ENCODE measurements around the gene BICD1.
"Not testable (repeated sequence)": the region's sequence is repeated elsewhere in the genome, so short reads cannot be mapped to it uniquely, and the experiment has no call there.

BICD1 gene

DNA sequence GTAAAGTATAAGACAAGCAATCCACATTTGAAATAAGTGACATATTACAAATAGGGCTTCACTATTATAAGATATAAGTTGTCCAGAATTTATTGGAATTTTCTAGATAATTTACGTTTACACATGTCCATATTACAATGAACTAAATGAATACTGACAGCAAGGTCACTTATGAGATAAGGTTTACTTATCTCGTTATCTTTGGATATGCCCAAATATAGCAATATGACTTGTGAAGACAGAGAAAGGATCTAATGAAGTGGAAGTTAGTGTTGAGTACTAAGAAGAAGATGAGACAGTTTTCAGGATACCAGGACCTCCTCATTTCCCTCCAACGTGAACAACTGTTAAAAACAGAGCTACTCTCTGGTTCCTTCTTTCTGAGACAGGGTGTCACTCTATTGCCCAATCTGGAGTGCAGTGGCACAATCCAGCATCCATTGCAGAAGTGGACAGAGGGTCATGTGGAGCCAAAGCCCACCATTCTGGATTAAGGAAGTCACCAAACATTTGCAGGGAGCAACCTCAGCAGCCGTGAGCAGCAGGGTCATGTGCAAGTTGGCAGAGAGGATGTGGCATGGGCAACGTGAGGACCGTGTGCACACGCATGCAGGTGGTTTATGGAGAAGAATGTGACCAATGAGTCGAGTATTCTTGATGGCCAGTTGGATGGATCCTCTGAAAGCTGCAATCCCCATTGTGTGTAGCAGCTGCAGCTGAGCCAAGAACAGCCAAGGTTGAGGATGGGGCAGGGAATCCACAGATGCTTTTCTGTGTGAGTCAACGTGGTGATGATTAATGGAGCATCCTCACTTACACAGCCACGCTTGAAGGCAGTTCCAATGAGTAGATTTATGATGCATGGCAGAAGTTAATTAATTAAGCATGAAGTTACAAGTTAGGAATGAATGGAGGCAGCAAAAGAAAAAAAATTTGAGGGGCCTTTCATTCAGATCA is 111.0 kb downstream of the BICD1 start:
- peak; percentile 84 for DNase-seq (ENCODE audit: low read depth)
- TF ChIP-seq, protein P1, sequence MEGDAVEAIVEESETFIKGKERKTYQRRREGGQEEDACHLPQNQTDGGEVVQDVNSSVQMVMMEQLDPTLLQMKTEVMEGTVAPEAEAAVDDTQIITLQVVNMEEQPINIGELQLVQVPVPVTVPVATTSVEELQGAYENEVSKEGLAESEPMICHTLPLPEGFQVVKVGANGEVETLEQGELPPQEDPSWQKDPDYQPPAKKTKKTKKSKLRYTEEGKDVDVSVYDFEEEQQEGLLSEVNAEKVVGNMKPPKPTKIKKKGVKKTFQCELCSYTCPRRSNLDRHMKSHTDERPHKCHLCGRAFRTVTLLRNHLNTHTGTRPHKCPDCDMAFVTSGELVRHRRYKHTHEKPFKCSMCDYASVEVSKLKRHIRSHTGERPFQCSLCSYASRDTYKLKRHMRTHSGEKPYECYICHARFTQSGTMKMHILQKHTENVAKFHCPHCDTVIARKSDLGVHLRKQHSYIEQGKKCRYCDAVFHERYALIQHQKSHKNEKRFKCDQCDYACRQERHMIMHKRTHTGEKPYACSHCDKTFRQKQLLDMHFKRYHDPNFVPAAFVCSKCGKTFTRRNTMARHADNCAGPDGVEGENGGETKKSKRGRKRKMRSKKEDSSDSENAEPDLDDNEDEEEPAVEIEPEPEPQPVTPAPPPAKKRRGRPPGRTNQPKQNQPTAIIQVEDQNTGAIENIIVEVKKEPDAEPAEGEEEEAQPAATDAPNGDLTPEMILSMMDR (conservative IDR thresholded peaks at IDR 0.05; ENCODE audit: low read depth, low read length), result no peak
- no peak overlapping the region for H3K4me3 ChIP-seq (ENCODE audit: low read depth, low read length)

DNA sequence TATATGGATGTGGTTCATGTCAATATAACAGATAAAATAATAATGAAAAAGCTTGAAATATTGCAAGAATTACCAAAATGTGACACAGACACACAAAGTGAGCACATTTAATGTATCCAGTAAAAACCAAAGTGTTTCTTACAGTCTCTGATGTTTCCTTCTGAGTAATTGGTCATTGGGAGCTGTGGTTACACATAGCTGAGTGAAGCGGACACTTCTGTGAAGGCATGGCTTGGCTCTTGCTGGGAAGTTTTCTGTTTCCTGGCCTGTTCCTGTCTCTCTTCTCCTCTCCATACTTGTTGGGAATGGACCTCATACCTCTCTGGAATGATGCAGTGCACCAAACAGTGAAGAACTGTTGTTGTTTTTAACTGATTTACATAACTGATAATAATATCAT is 117.3 kb downstream of the BICD1 start:
- H3K4me3 ChIP-seq (ENCODE audit: low read depth, low read length), result no peak overlapping the region
- no peak for DNase-seq (ENCODE audit: low read depth)
- TF ChIP-seq, protein P1 (conservative IDR thresholded peaks at IDR 0.05; ENCODE audit: low read depth, low read length), result no peak

DNA sequence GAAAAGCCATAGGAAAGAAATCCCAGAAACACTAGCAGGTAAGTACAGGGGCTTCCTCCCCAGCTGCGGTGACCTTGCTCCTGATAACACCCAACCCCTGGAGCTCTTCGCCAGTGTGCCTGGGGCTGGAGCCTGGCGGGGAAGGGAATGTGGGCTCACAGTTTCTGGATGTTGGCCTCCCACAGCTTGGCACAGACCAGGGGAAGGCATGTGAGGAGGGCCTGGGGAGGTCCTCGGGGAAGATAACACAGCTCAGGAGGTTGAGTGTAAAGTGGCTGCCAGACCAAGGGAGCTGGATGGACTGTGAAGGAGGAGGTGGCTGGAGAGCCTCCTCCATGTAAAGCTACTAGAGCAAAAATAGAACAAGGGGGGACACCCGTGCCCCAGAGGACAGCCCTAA is 120.1 kb downstream of the BICD1 start:
- H3K4me3 ChIP-seq (ENCODE audit: low read depth, low read length), result no peak overlapping the region
- no peak for DNase-seq (ENCODE audit: low read depth)
- TF ChIP-seq, protein P1 (conservative IDR thresholded peaks at IDR 0.05; ENCODE audit: low read depth, low read length), result no peak

DNA sequence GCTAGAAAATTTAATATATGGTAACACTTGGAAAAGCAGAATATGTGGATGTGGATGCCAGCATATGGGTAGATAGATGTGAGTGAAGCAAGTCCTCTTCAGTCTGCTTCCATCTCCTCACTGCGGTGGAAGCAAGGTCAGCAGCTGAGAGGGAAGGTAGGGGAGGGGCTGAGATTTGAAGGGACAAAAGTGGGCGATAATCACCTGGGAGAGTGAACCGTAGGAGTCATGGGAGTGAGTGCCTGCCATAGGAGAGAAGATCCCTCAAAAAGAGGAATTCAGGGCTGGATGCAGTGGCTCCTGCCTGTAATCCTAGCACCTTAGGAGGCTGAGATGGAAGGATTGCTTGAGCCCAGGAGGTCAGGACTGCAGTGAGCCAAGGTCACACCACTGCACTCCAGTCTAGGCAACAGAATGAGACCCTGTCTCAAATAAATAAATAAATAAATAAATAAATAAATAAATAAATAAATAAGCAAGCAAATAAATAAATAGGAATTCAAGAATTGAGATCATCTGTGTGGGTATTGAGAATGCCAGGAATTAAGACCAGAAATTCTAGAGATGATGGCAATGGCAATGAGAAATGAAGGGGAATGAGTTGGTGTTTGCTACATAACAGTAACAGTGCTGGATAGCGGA is 123.4 kb downstream of the BICD1 start:
- TF ChIP-seq, protein P1 (conservative IDR thresholded peaks at IDR 0.05; ENCODE audit: low read depth, low read length), result no peak
- H3K4me3 ChIP-seq (ENCODE audit: low read depth, low read length), result no peak overlapping the region
- DNase-seq (ENCODE audit: low read depth), result no peak

DNA sequence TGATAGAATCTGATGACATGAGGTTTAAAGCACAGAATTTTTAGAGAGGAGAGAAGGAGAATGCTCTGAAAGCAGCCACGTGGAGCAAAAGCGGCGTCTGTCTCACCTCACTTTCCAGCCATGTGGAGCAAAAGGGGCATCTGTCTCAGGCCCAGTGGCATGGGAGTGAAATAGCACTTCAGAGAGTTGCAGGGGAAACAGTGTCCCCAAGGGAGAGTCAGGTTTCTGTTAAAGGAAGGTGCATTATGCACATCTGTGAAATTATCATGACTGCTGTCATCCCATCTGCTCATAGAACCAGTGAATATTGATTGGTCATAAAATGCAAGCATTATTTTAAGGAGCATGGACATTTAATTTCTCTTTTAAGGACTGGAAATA is 124.0 kb downstream of the BICD1 start:
- TF ChIP-seq, protein P1 (conservative IDR thresholded peaks at IDR 0.05; ENCODE audit: low read depth, low read length), result no peak
- no peak for DNase-seq (ENCODE audit: low read depth)
- no peak overlapping the region for H3K4me3 ChIP-seq (ENCODE audit: low read depth, low read length)

DNA sequence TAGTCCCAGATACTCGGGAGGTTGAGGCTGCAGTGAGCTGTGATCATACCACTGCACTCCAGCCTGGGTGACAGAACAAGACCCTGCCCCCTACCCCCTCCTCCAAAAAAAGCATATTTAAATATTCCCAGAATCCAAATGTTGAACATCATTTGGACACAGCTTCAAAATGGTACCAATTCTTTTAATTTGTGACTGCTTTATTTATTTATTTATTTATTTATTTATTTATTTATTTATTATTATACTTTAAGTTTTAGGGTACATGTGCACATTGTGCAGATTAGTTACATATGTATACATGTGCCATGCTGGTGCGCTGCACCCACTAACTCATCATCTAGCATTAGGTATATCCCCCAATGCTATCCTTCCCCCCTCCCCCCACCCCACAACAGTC is 124.7 kb downstream of the BICD1 start:
- H3K4me3 ChIP-seq (ENCODE audit: low read depth, low read length); DNase-seq (ENCODE audit: low read depth): not testable (repeated sequence)

DNA sequence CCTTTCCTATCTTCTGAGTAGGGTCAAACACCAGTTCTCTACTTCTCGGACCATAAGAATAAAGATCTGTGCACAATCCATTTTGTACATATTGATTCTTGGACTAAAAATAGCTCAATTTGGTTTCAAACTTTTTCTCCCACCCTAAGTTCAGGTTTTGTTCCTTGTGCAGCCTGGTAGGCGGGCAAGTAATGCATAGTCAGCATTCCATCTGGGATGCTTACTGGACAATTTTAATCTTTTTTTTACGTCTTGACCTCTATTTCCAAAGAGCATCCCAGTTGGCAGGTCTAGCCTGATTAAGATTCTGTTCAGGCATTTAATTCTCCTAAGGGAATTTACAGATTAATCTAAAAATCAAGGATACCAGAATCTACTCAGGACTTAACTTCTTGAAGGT is 126.9 kb downstream of the BICD1 start:
- H3K4me3 ChIP-seq (ENCODE audit: low read depth, low read length), result no peak overlapping the region
- no peak for DNase-seq (ENCODE audit: low read depth)
- TF ChIP-seq, protein P1 (conservative IDR thresholded peaks at IDR 0.05; ENCODE audit: low read depth, low read length), result no peak

All from choroid plexus epithelial cell (primary cell).